Loucy (cell line): ENCODE measurements around the gene ANAPC2.

Source experiments
- H2AFZ ChIP-seq: fragments of 200-600 bp; sonication (generic); 2 replicates; pipeline ENCODE4 v1.6.0; 2016; ENCODE audit warnings: antibody characterized with exemption, mild to moderate bottlenecking, low read length, moderate library complexity
- H3F3A ChIP-seq: fragments of 200-600 bp; 2 replicates; pipeline ENCODE4 v1.6.0; 2016; ENCODE audit warnings: antibody characterized with exemption, low read depth, mild to moderate bottlenecking
- H3K27me3 ChIP-seq: fragments of 200-600 bp; sonication (generic); 2 replicates; pipeline ENCODE4 v1.6.1; 2014; ENCODE audit warnings: low read length, mild to moderate bottlenecking; ENCODE audit not compliant: insufficient read depth, poor library complexity, severe bottlenecking
- H3K36me3 ChIP-seq: fragments of 200-600 bp; sonication (generic); 2 replicates; pipeline ENCODE4 v1.6.1; 2016; ENCODE audit warnings: low read length; ENCODE audit not compliant: insufficient read depth
- H3K4me1 ChIP-seq: fragments of 200-600 bp; sonication (generic); 2 replicates; pipeline ENCODE4 v1.5.1; 2014; ENCODE audit warnings: low read length, mild to moderate bottlenecking; ENCODE audit not compliant: insufficient read depth, poor library complexity, severe bottlenecking
- H3K4me2 ChIP-seq: fragments of 200-600 bp; sonication (generic); 2 replicates; pipeline ENCODE4 v1.6.0; 2014; ENCODE audit warnings: antibody characterized with exemption, low read length, low read depth, mild to moderate bottlenecking; ENCODE audit not compliant: poor library complexity, severe bottlenecking
- H3K4me3 ChIP-seq: fragments of 200-600 bp; sonication (generic); 2 replicates; pipeline ENCODE4 v1.5.1; 2014; ENCODE audit warnings: low read length, mild to moderate bottlenecking, mixed read lengths; ENCODE audit not compliant: poor library complexity, severe bottlenecking
- H3K79me2 ChIP-seq: fragments of 200-600 bp; sonication (generic); 2 replicates; pipeline ENCODE4 v1.6.1; 2014; ENCODE audit warnings: low read length; ENCODE audit not compliant: insufficient read depth
- H3K9ac ChIP-seq: fragments of 200-600 bp; sonication (generic); 2 replicates; pipeline ENCODE4 v1.6.0; 2014; ENCODE audit warnings: mild to moderate bottlenecking, low read depth, low read length, moderate library complexity; ENCODE audit not compliant: poor library complexity, severe bottlenecking
- H3K9me2 ChIP-seq: fragments of 200-600 bp; sonication (generic); replicated peaks from 2 replicates; pipeline ENCODE4 v1.6.1; 2016; ENCODE audit warnings: low read depth, low read length, mixed read lengths
- H3K9me3 ChIP-seq: fragments of 200-600 bp; sonication (generic); 2 replicates; pipeline ENCODE4 v1.6.1; 2014; ENCODE audit warnings: mild to moderate bottlenecking, antibody characterized with exemption, low read length, low read depth; ENCODE audit not compliant: insufficient read depth
- H4K20me1 ChIP-seq: fragments of 200-600 bp; sonication (generic); 2 replicates; pipeline ENCODE4 v1.6.0; 2014; ENCODE audit warnings: antibody characterized with exemption, low read length, mild to moderate bottlenecking; ENCODE audit not compliant: insufficient read depth, poor library complexity, severe bottlenecking
- EZH2phosphoT487 ChIP-seq: fragments of 200-600 bp; IDR thresholded peaks from 2 replicates; pipeline ENCODE4 v1.6.1; 2018; ENCODE audit warnings: antibody characterized with exemption, mild to moderate bottlenecking, moderate library complexity, borderline replicate concordance
- TF ChIP-seq, protein P1 (sequence below): fragments of 200-600 bp; sonication (generic); conservative IDR thresholded peaks from 2 replicates; pipeline ENCODE4 v1.5.1; 2014; ENCODE audit warnings: mild to moderate bottlenecking, antibody characterized with exemption, low read length

The ANAPC2 gene

DNA sequence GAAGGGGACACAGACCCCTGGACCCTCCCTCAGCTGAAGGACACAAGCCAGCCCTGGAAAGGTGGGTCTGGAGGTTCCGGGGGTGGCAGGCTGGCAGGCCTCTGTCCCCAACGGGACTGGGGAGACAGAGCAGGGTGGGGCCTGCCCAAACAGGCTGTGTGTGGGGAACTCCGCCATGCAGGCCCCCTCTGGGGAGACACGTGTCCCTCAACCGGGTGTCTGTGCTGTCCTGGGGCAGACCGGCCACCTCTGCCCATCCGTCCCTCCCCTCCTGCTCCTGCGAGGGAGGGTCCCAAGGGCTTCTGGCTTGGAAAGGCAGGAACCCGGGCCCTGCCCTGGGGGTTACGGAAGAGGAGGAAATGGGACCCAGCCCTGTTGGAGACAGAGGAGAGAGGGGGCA lies 43.7 kb upstream of the ANAPC2 start:
- no peak overlapping the region for H3K4me2 ChIP-seq

GRCh38 chr9:137231372-137232039 lies 43.1 kb upstream of the ANAPC2 start:
- no peaks in the 10 kb centered on the region for H3K79me2 ChIP-seq
- H4K20me1 ChIP-seq: no peaks in the 10 kb centered on the region
- no peaks in the 10 kb centered on the region for H3F3A ChIP-seq
- H3K36me3 ChIP-seq: no peaks in the 10 kb centered on the region
- H3K9me2 ChIP-seq: no peaks in the 10 kb centered on the region
- H3K9ac ChIP-seq: no peak overlapping the region
- H3K4me1 ChIP-seq: no peaks in the 10 kb centered on the region
- H2AFZ ChIP-seq: no peak overlapping the region
- H3K27me3 ChIP-seq: no peaks in the 10 kb centered on the region
- H3K9me3 ChIP-seq: no peaks in the 10 kb centered on the region
- H3K4me3 ChIP-seq: no peak overlapping the region
- H3K4me2 ChIP-seq: no peak overlapping the region
- TF ChIP-seq EZH2phosphoT487: no peak

More for the DNA sequence above, 43.7 kb upstream of the ANAPC2 start:
- Histone ChIP-seq H3F3A (no peaks in the 10 kb centered on the region), H3K36me3 (no peaks in the 10 kb centered on the region), H3K27me3 (no peaks in the 10 kb centered on the region), H2AFZ (no peak overlapping the region), H3K9me2 (no peaks in the 10 kb centered on the region), H4K20me1 (no peaks in the 10 kb centered on the region), H3K4me3 (no peak overlapping the region), H3K9me3 (no peaks in the 10 kb centered on the region), H3K79me2 (no peaks in the 10 kb centered on the region), H3K9ac (no peak overlapping the region), H3K4me1 (peaks cover 6% of the 10 kb centered on the region)
- TF ChIP-seq EZH2phosphoT487: no peak
- TF ChIP-seq, protein P1, sequence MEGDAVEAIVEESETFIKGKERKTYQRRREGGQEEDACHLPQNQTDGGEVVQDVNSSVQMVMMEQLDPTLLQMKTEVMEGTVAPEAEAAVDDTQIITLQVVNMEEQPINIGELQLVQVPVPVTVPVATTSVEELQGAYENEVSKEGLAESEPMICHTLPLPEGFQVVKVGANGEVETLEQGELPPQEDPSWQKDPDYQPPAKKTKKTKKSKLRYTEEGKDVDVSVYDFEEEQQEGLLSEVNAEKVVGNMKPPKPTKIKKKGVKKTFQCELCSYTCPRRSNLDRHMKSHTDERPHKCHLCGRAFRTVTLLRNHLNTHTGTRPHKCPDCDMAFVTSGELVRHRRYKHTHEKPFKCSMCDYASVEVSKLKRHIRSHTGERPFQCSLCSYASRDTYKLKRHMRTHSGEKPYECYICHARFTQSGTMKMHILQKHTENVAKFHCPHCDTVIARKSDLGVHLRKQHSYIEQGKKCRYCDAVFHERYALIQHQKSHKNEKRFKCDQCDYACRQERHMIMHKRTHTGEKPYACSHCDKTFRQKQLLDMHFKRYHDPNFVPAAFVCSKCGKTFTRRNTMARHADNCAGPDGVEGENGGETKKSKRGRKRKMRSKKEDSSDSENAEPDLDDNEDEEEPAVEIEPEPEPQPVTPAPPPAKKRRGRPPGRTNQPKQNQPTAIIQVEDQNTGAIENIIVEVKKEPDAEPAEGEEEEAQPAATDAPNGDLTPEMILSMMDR: no peak

DNA sequence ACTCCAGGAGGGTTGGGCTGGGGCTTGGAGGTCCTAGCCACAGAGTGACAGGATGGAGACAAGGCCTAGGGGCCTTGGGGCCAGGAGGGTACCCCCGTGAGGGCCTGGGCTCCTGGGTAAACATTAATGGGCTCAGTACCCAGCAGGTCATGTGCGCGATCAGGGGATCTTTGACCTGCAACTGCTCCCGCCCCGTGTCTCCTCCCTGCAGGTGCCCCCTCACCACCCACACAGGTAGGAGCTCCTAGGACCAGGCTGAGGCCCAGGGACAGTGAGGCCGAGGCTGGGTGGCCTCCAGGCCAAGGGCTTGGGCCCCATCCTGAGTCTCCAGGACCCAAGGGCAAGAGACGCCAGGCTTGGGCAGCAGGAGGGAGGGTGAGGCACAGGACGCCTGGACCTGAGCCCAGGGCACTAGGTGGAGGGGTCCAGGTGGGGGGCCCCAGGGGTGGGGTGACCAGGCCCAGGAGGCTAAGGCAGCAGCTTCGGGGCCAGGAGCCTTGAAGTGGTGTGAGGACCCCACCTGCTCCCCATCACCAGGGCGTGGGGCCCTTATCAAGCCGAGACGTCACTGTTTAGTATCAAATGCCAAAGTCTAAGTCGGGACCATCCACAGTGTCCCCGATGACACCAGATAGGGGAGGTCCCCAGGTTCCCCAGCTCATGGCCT lies 42.5 kb upstream of the ANAPC2 start, which contains the start of gene SLC34A3:
Gene SLC34A3 (plus strand): TSS at position 197 of the 667 bp plus-strand sequence. CDS start 802 bp downstream, outside the sequence.
- Histone ChIP-seq H3K4me2 (no peak within 1 kb of the TSS), H3K9me3 (no peaks in the 10 kb centered on the region), H3K9ac (no peak within 1 kb of the TSS), H3K4me3 (no peak within 1 kb of the TSS), H4K20me1 (no peaks in the 10 kb centered on the region), H3K27me3 (no peaks in the 10 kb centered on the region), H3F3A (no peaks in the 10 kb centered on the region), H3K4me1 (no peaks in the 10 kb centered on the region), H2AFZ (no peak within 1 kb of the TSS), H3K9me2 (no peaks in the 10 kb centered on the region), H3K36me3 (no peaks in the 10 kb centered on the region), H3K79me2 (no peaks in the 10 kb centered on the region)
- TF ChIP-seq EZH2phosphoT487: no peak
- TF ChIP-seq, protein P1: no peak
